ENCODE data around the gene DAD1.

DNA sequence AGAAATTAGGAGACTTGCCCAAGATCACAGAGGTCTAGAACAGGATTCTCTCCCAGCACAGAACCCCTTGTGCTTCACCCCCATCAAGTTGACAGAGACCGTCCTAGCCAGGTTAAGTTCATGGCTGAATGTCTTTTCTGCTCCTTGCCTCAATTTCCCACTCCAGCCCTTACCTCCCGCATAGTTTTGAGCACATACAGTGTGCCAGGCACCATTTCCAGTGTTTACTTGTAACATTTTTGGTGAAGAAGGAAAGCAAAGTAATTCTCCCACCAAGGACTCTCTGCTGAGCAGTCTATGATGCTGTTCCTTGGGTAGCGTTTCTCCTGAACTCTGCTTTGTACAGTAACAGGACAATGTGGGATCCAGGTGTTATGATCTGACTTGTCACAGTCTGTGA lies 10.3 kb upstream of the DAD1 start:
- TF ChIP-seq, protein P1, sequence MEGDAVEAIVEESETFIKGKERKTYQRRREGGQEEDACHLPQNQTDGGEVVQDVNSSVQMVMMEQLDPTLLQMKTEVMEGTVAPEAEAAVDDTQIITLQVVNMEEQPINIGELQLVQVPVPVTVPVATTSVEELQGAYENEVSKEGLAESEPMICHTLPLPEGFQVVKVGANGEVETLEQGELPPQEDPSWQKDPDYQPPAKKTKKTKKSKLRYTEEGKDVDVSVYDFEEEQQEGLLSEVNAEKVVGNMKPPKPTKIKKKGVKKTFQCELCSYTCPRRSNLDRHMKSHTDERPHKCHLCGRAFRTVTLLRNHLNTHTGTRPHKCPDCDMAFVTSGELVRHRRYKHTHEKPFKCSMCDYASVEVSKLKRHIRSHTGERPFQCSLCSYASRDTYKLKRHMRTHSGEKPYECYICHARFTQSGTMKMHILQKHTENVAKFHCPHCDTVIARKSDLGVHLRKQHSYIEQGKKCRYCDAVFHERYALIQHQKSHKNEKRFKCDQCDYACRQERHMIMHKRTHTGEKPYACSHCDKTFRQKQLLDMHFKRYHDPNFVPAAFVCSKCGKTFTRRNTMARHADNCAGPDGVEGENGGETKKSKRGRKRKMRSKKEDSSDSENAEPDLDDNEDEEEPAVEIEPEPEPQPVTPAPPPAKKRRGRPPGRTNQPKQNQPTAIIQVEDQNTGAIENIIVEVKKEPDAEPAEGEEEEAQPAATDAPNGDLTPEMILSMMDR (IDR thresholded peaks at IDR 0.05; ENCODE audit: insufficient read depth, low read length, poor library complexity, severe bottlenecking): no peak
- TF ChIP-seq EZH2phosphoT487 (conservative IDR thresholded peaks at IDR 0.05; ENCODE audit: low read length): no peak
